HEK293 (cell line): ENCODE data around the gene FBN2.

Experiments
- CTCF ChIA-PET: fragments of 350-600 bp; formaldehyde crosslinking; extraction: SDS; loops from one replicate; lab custom pipeline; 2021; ENCODE audit warnings: antibody characterized with exemption; lab: Yijun Ruan, JAX
- POLR2A ChIA-PET: fragments of 300-600 bp; formaldehyde crosslinking; extraction: SDS; loops from one replicate; lab custom pipeline; 2020; ENCODE audit warnings: antibody characterized with exemption, inconsistent platforms; lab: Yijun Ruan, JAX
- H3K27ac ChIP-seq: fragments of 200-500 bp; sonication (Bioruptor generic); 2 replicates; pipeline ENCODE4 v1.5.1; 2014; ENCODE audit warnings: low read depth, low read length, control low read depth, inconsistent platforms; ENCODE audit errors: extremely low read depth
- H3K36me3 ChIP-seq, 2 experiments: fragments of 200-500 bp in 1 of 2; sonication (Bioruptor generic) in 1 of 2; 1 replicate in 1 of 2; 2 replicates in 1 of 2; pipeline ENCODE4 v1.5.1; 2014 to 2017; ENCODE audit warnings: inconsistent platforms in 2 of 2, low read length in 2 of 2; ENCODE audit not compliant: control insufficient read depth in 2 of 2, insufficient read depth in 1 of 2
- H3K4me1 ChIP-seq: fragments of 200-500 bp; sonication (Bioruptor generic); 2 replicates; pipeline ENCODE4 v1.5.1; 2014; ENCODE audit warnings: mild to moderate bottlenecking, low read length, inconsistent platforms; ENCODE audit not compliant: control insufficient read depth, insufficient read depth
- H3K4me3 ChIP-seq: 2 replicates; pipeline ENCODE4 v1.5.1; 2011; ENCODE audit warnings: low read depth, mild to moderate bottlenecking, control low read depth, low read length, moderate library complexity
- H3K9me3 ChIP-seq: fragments of 200-500 bp; sonication (Bioruptor generic); 2 replicates; pipeline ENCODE4 v1.5.1; 2014; ENCODE audit warnings: low read depth, low read length, inconsistent platforms; ENCODE audit not compliant: control insufficient read depth, insufficient read depth
- IKZF3 ChIP-seq: fragments of 450-650 bp; IDR thresholded peaks from 2 replicates; pipeline ENCODE4 v1.5.0; 2018; ENCODE audit warnings: missing biosample characterization, mild to moderate bottlenecking, missing genetic modification characterization, moderate library complexity
- KLF1 ChIP-seq: fragments of 450-650 bp; formaldehyde crosslinking; IDR thresholded peaks from 2 replicates; pipeline ENCODE4 v1.5.1; 2016; ENCODE audit warnings: missing biosample characterization, missing genetic modification characterization
- KLF17 ChIP-seq: fragments of 450-650 bp; formaldehyde crosslinking; IDR thresholded peaks from 2 replicates; pipeline ENCODE4 v1.5.1; 2016; ENCODE audit warnings: missing biosample characterization, missing genetic modification characterization
- KLF8 ChIP-seq: fragments of 450-650 bp; formaldehyde crosslinking; IDR thresholded peaks from 2 replicates; pipeline ENCODE4 v1.5.1; 2016; ENCODE audit warnings: missing biosample characterization, missing genetic modification characterization
- OVOL3 ChIP-seq: fragments of 450-650 bp; formaldehyde crosslinking; IDR thresholded peaks from 2 replicates; pipeline ENCODE4 v1.5.1; 2016; ENCODE audit warnings: missing biosample characterization, missing genetic modification characterization
- ZBTB10 ChIP-seq: fragments of 450-650 bp; formaldehyde crosslinking; IDR thresholded peaks from 2 replicates; pipeline ENCODE4 v1.5.1; 2016; ENCODE audit warnings: missing biosample characterization, missing genetic modification characterization
- ZBTB48 ChIP-seq: fragments of 450-650 bp; formaldehyde crosslinking; IDR thresholded peaks from 2 replicates; pipeline ENCODE4 v1.5.1; 2016; ENCODE audit warnings: missing biosample characterization, missing genetic modification characterization
- ZFP41 ChIP-seq: fragments of 450-650 bp; formaldehyde crosslinking; IDR thresholded peaks from 2 replicates; pipeline ENCODE4 v1.5.1; 2016; ENCODE audit warnings: missing biosample characterization, missing genetic modification characterization, borderline replicate concordance
- ZNF133 ChIP-seq: fragments of 450-650 bp; formaldehyde crosslinking; IDR thresholded peaks from 2 replicates; pipeline ENCODE4 v1.5.1; 2016; ENCODE audit warnings: missing biosample characterization, missing genetic modification characterization
- ZNF155 ChIP-seq: fragments of 450-650 bp; formaldehyde crosslinking; IDR thresholded peaks from 2 replicates; pipeline ENCODE4 v1.5.1; 2016; ENCODE audit warnings: missing biosample characterization, missing genetic modification characterization
- ZNF18 ChIP-seq: fragments of 450-650 bp; formaldehyde crosslinking; IDR thresholded peaks from 2 replicates; pipeline ENCODE4 v1.5.1; 2016; ENCODE audit warnings: missing biosample characterization, missing genetic modification characterization
- ZNF2 ChIP-seq: fragments of 450-650 bp; formaldehyde crosslinking; IDR thresholded peaks from 2 replicates; pipeline ENCODE4 v1.5.1; 2016; ENCODE audit warnings: missing biosample characterization, missing genetic modification characterization
- ZNF280C ChIP-seq: fragments of 450-650 bp; formaldehyde crosslinking; IDR thresholded peaks from 2 replicates; pipeline ENCODE4 v1.5.1; 2016; ENCODE audit warnings: missing biosample characterization, missing genetic modification characterization
- ZNF280D ChIP-seq: fragments of 450-650 bp; formaldehyde crosslinking; IDR thresholded peaks from 2 replicates; pipeline ENCODE4 v1.5.1; 2016; ENCODE audit warnings: missing biosample characterization, missing genetic modification characterization
- ZNF610 ChIP-seq: fragments of 450-650 bp; formaldehyde crosslinking; IDR thresholded peaks from 2 replicates; pipeline ENCODE4 v1.5.1; 2016; ENCODE audit warnings: missing biosample characterization, missing genetic modification characterization, borderline replicate concordance
- ZNF791 ChIP-seq: fragments of 450-650 bp; formaldehyde crosslinking; IDR thresholded peaks from 2 replicates; pipeline ENCODE4 v1.5.1; 2016; ENCODE audit warnings: missing biosample characterization, missing genetic modification characterization
- ZNF843 ChIP-seq: fragments of 450-650 bp; formaldehyde crosslinking; IDR thresholded peaks from 2 replicates; pipeline ENCODE4 v1.5.1; 2016; ENCODE audit warnings: missing biosample characterization, missing genetic modification characterization
- ZSCAN5A ChIP-seq: fragments of 450-650 bp; formaldehyde crosslinking; IDR thresholded peaks from 2 replicates; pipeline ENCODE4 v1.5.1; 2016; ENCODE audit warnings: missing biosample characterization, missing genetic modification characterization
- ZXDB ChIP-seq: fragments of 450-650 bp; formaldehyde crosslinking; IDR thresholded peaks from 2 replicates; pipeline ENCODE4 v1.5.1; 2016; ENCODE audit warnings: missing biosample characterization, missing genetic modification characterization

The FBN2 gene

GRCh38 chr5:128574041-128574440 lies 36.0 kb upstream of the FBN2 start:
- CTCF ChIA-PET = no interaction called here
- Histone ChIP-seq H3K27ac (no peak overlapping the region), H3K4me1 (no peaks in the 10 kb centered on the region), H3K4me3 (no peak overlapping the region), H3K9me3 (no peaks in the 10 kb centered on the region), H3K36me3 (no peaks in the 10 kb centered on the region)
- TF ChIP-seq ZBTB48 = no peak
- no peak for TF ChIP-seq OVOL3 (tag by site-specific recombination)
- TF ChIP-seq ZNF791 (tag by site-specific recombination) = no peak
- no peak for TF ChIP-seq KLF1
- no peak for TF ChIP-seq ZNF18 (tag by site-specific recombination)
- TF ChIP-seq IKZF3 (tag by site-specific recombination) = no peak
- TF ChIP-seq ZNF843 (tag by site-specific recombination) = no peak
- TF ChIP-seq ZBTB10 (tag by site-specific recombination) = no peak
- no peak for TF ChIP-seq ZXDB
- no peak for TF ChIP-seq KLF17
- no peak for TF ChIP-seq ZFP41 (tag by site-specific recombination)
- TF ChIP-seq ZNF155 = no peak
- no peak for TF ChIP-seq KLF8 (tag by site-specific recombination)
- TF ChIP-seq ZNF2 (tag by site-specific recombination) = no peak
- TF ChIP-seq ZSCAN5A (tag by site-specific recombination) = no peak
- no peak for TF ChIP-seq ZNF280D
- TF ChIP-seq ZNF610 (tag by site-specific recombination) = no peak
- TF ChIP-seq ZNF133 = no peak
- no peak for TF ChIP-seq ZNF280C (tag by site-specific recombination)
- POLR2A ChIA-PET = no interaction called here
